ENCODE data around the gene SLC6A13. TPM values are rescaled to one million over a fixed set of nuclear protein-coding genes. Genes with fewer than 3 reads are reported as not detected.

SLC6A13 gene
- total RNA-seq, 1 experiment from 2014 or later, result 0.37 TPM

GRCh38 chr12:193261-193660 lies 69.4 kb downstream of the SLC6A13 start:
- no peaks in the 10 kb centered on the region for H3K4me1 Mint-ChIP-seq
- POLR2A ChIA-PET, result no interaction called here
- no peak overlapping the region for H3K4me3 Mint-ChIP-seq
- H3K9me3 Mint-ChIP-seq, result 0 out of 2 replicates have a peak, but pooled peaks cover 5% of the 10 kb centered on the region
- no peak overlapping the region for H3K27ac Mint-ChIP-seq
- H3K27me3 Mint-ChIP-seq (ENCODE audit: low read depth), result peaks cover 28% of the 10 kb centered on the region
- ATAC-seq (no peak), DNase-seq (ENCODE audit: low spot score) (no peak)
- no peak for TF ChIP-seq FOXP4 (CRISPR knock-in tag; IDR thresholded peaks at IDR 0.05)
- no peak for TF ChIP-seq IRF2 (CRISPR knock-in tag; IDR thresholded peaks at IDR 0.05; ENCODE audit: borderline replicate concordance, low read depth)
- CTCF ChIA-PET, result no interaction called here
- no peaks in the 10 kb centered on the region for H3K36me3 Mint-ChIP-seq

GRCh38 chr12:191541-191940 lies 71.1 kb downstream of the SLC6A13 start:
- H3K27ac Mint-ChIP-seq, result no peak overlapping the region
- peaks cover 42% of the 10 kb centered on the region for H3K27me3 Mint-ChIP-seq (ENCODE audit: low read depth)
- POLR2A ChIA-PET, result no interaction called here
- 0 out of 2 replicates have a peak, but pooled peaks cover 3% of the 10 kb centered on the region for H3K36me3 Mint-ChIP-seq
- H3K9me3 Mint-ChIP-seq, result peaks cover 6% of the 10 kb centered on the region
- no peak overlapping the region for H3K4me3 Mint-ChIP-seq
- ATAC-seq (no peak), DNase-seq (ENCODE audit: low spot score) (no peak)
- H3K4me1 Mint-ChIP-seq, result no peaks in the 10 kb centered on the region
- CTCF ChIA-PET, result interaction anchor here (1.3 to 4.2 kb wide), 2 partner anchors 12 to 29 kb away, joined by 4 to 52 read pairs; no protein-coding TSS in a partner anchor
- TF ChIP-seq ZSCAN18 (CRISPR knock-in tag; IDR thresholded peaks at IDR 0.05) (no peak), EMX1 (CRISPR knock-in tag; IDR thresholded peaks at IDR 0.05) (no peak), ARID4B (CRISPR knock-in tag; IDR thresholded peaks at IDR 0.05; ENCODE audit: borderline replicate concordance) (no peak), ZBTB21 (CRISPR knock-in tag; IDR thresholded peaks at IDR 0.05; ENCODE audit: borderline replicate concordance) (no peak), ZNF671 (CRISPR knock-in tag; IDR thresholded peaks at IDR 0.05) (no peak), E2F4 (CRISPR knock-in tag; IDR thresholded peaks at IDR 0.05; ENCODE audit: borderline replicate concordance, low read depth) (no peak), MYBL2 (CRISPR knock-in tag; IDR thresholded peaks at IDR 0.05) (no peak), ZNF281 (CRISPR knock-in tag; IDR thresholded peaks at IDR 0.05) (no peak), ZNF138 (CRISPR knock-in tag; conservative IDR thresholded peaks at IDR 0.05) (no peak), IRF2 (CRISPR knock-in tag; IDR thresholded peaks at IDR 0.05; ENCODE audit: borderline replicate concordance, low read depth) (no peak), MLX (CRISPR knock-in tag; IDR thresholded peaks at IDR 0.05) (no peak), TEAD4 (CRISPR knock-in tag; IDR thresholded peaks at IDR 0.05) (no peak), PRDM15 (CRISPR knock-in tag; IDR thresholded peaks at IDR 0.05) (no peak)

Measured in WTC11 (cell line).